Activated CD8-positive, alpha-beta memory T cell treated with anti-CD3 and anti-CD28 coated beads, Interleukin-2, amount 10 ng/mL, durations not matched to agents 7 days and 5 days (primary cell): ENCODE measurements around the gene TRIM44. TPM values are rescaled to one million over a fixed set of nuclear protein-coding genes. Genes with fewer than 3 reads are reported as not detected.

Experiments
- ATAC-seq: fragments of 150-1000 bp; cut with Tn5 transposase; one replicate; pipeline ENCODE4 v1.10.0; 2021; ENCODE audit warnings: moderate library complexity
- CTCF ChIA-PET: fragments of 350-600 bp; sonication (Branson Sonifier 250); formaldehyde crosslinking; loops from one replicate; lab custom pipeline; 2021; ENCODE audit warnings: antibody characterized with exemption; lab: Charles Lee
- DNase-seq: peaks from one replicate; pipeline ENCODE4 v3.0.0-alpha.2; 2020
- H3K27ac Mint-ChIP-seq: one replicate; pipeline ENCODE4 v1.8.0; 2021; ENCODE audit warnings: mild to moderate bottlenecking, mixed read lengths
- H3K27me3 Mint-ChIP-seq: one replicate; pipeline ENCODE4 v1.8.0; 2021; ENCODE audit warnings: mixed read lengths
- H3K36me3 Mint-ChIP-seq: one replicate; pipeline ENCODE4 v1.8.0; 2021; ENCODE audit warnings: mild to moderate bottlenecking, mixed read lengths
- H3K4me1 Mint-ChIP-seq: one replicate; pipeline ENCODE4 v1.8.0; 2021; ENCODE audit warnings: mixed read lengths
- H3K4me3 Mint-ChIP-seq: one replicate; pipeline ENCODE4 v1.8.0; 2021; ENCODE audit warnings: mild to moderate bottlenecking, moderate library complexity, mixed read lengths
- H3K9me3 Mint-ChIP-seq: one replicate; pipeline ENCODE4 v1.8.0; 2022; ENCODE audit warnings: low read depth, mixed read lengths
- total RNA-seq, 2 experiments: library from RNA; stranded (reverse); gene quantifications; one replicate each; pipeline ENCODE4 v1.2.3, GENCODE V29; 2021

TRIM44 gene
- total RNA-seq, 2 experiments from 2014 or later: 23.1 to 24.2 TPM

DNA sequence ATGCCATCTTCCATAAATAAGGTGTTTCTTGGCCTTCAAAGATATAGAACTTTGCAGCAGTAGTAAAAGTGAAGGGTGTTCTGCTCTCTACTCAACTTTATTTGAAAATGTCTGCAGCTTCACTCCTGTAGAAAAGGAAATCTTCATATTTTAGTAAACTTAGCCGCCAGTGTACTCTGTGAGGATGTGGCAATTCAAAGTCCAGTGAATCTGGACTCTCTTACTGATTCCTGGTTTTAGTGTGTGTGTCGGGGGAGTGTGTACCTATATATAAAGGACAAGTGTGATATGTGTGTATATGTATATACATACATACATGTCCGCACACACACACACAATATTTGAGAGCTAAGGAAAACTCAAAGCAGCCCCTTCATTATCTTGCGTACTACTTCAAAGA is 147.0 kb downstream of the TRIM44 start:
- H3K4me1 Mint-ChIP-seq: no peaks in the 10 kb centered on the region
- DNase-seq (no peak), ATAC-seq (no peak)
- no peaks in the 10 kb centered on the region for H3K27me3 Mint-ChIP-seq
- H3K4me3 Mint-ChIP-seq: no peak overlapping the region
- H3K9me3 Mint-ChIP-seq: no peaks in the 10 kb centered on the region
- CTCF ChIA-PET: interaction anchor here (1.1 to 1.6 kb wide), 2 partner anchors 9 to 12 kb away, joined by 3 to 4 read pairs; no protein-coding TSS in a partner anchor
- no peak overlapping the region for H3K27ac Mint-ChIP-seq
- H3K36me3 Mint-ChIP-seq: no peaks in the 10 kb centered on the region

DNA sequence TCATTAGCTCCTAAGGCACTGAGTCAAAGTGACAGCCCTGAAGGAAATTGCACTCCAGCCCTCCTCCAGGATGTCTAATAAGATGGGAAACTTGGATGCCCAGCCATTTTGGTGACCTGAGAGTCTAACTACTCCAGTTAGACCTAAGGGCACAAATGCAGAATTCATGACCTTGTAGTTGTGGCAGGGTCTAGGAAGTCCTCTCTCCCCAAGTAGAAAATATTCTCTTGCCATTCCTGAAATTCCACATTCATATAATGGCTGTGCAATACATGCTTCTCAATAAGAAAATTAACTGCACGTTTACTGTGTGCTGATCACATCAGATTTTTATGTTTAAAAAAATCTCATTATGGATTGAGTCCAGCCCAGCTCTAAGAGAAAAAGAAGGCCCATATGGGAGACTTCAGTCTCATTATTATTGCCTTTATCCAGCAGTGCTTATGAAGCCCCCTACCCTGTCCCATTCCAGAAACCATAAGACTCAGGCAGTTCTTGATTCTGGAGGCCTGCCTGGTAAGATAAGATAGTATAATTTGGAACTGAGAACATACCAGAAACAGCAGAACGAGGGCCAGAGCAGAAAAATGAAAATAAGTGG is 147.6 kb downstream of the TRIM44 start:
- ATAC-seq: no peak
- H3K27ac Mint-ChIP-seq: no peak overlapping the region
- CTCF ChIA-PET: interaction anchor here (1.1 to 1.6 kb wide), 2 partner anchors 10 to 11 kb away, joined by 3 to 4 read pairs; no protein-coding TSS in a partner anchor
- no peaks in the 10 kb centered on the region for H3K27me3 Mint-ChIP-seq
- no peak for DNase-seq
- no peaks in the 10 kb centered on the region for H3K36me3 Mint-ChIP-seq
- H3K4me1 Mint-ChIP-seq: no peaks in the 10 kb centered on the region
- no peak overlapping the region for H3K4me3 Mint-ChIP-seq
- H3K9me3 Mint-ChIP-seq: no peaks in the 10 kb centered on the region

DNA sequence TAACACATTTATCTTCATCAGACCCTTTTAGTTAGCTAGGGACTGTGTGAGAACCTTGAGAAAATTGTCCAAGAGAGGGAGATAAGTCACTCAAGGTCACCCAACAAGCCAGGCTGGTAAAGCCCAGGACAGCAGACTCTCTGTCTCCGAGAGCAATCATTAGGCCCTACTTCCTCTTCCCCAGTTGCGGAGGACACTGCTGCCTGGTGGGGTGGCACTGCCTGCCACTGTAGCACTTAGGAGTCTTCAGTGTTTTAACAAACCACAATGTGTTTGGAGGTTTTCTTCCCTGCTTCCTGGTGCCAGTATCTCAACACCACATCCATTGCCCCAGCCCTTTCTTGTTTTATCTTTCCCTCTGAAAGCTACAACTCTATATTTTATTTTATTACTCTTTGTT is 149.2 kb downstream of the TRIM44 start:
- Mint-ChIP-seq H3K27me3 (no peaks in the 10 kb centered on the region), H3K36me3 (no peaks in the 10 kb centered on the region), H3K4me1 (no peaks in the 10 kb centered on the region), H3K9me3 (no peaks in the 10 kb centered on the region), H3K4me3 (no peak overlapping the region), H3K27ac (no peak overlapping the region)
- ATAC-seq (no peak), DNase-seq (no peak)
- CTCF ChIA-PET: interaction anchor here (2.7 kb wide), 1 partner anchor 10 kb away, joined by 12 read pairs; no protein-coding TSS in a partner anchor

DNA sequence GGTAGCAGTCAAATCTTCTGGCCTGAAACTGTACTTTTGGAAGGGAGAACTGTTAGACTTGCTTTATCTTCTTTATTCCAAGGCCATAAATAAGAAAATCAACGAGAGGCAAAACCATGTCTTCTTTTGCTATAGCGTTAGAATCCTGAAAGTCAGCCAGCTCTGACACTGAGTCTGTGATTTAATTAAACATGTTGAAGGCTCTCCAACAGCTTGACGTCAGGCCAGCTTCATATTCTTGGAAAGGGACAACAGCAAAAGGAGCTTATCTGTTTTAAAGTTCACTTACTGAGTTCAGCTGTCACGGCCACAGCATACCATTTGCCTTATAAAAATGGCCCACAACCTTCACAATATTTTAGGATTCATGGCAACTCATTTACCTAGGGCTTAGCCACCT is 150.3 kb downstream of the TRIM44 start:
- Mint-ChIP-seq H3K36me3 (no peaks in the 10 kb centered on the region), H3K27ac (no peak overlapping the region), H3K27me3 (no peaks in the 10 kb centered on the region), H3K4me1 (no peaks in the 10 kb centered on the region), H3K4me3 (no peak overlapping the region), H3K9me3 (no peaks in the 10 kb centered on the region)
- DNase-seq (no peak), ATAC-seq (no peak)
- CTCF ChIA-PET: interaction anchor here (0.8 to 2.7 kb wide), 2 partner anchors 9 to 194 kb away, joined by 3 to 12 read pairs; partner anchors contain the start of gene FJX1

DNA sequence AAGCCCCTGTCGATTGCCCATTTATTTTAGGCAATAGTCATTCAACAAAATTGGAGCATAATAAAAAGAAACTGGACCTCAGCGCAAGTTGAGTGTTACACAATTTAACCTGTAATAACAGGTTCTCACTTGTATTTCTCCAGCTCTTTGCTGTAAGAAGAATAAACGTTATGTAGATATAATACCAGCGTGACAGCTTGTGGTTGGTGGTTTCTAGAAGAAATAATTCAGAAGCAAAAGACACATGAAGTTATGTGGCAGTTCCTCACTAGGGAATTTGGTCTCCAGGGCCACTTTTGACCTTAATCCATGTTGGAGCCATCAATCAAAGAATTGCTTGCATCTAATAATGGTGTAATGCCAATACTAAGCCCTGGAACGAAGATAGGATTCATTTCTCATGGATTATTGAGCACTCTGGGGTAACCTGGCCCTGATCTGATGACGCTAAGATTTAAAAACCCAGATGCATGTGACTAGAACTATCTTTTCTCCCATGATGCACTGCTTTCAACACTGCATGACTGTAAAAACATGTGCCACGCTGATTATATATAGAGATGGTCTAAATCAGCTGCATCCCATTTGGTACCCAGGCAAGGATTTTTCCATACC is 151.6 kb downstream of the TRIM44 start:
- Mint-ChIP-seq H3K9me3 (no peaks in the 10 kb centered on the region), H3K27me3 (no peaks in the 10 kb centered on the region), H3K4me3 (no peak overlapping the region), H3K27ac (no peak overlapping the region), H3K36me3 (no peaks in the 10 kb centered on the region), H3K4me1 (no peaks in the 10 kb centered on the region)
- ATAC-seq (no peak), DNase-seq (no peak)
- CTCF ChIA-PET: no interaction called here

DNA sequence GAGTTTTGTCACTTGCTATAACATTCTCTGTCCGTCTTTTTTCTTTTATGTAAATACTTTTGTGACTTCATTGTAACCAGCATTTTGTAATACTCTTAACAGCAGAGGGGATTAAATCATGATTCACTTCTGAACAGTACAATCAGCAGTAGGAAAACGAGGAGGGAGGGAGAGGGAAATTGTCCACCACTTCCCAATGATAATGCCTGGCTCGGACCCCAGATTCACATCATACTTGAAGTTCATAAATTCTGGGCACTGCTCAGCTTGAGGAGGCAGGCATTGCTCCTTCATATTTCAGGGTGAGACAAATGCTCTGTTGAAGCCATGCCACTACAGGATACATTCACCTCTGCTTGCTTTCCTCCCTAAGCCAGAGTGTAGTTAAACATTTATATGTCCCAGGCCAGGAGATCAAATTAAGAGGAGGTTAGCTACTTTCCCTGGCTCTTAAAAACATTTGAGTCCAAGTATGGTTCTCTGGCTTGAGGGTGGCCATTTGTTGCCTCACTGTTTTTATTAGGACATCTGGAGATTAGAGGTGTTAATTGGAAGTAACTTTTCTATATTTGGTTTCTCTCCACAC is 152.2 kb downstream of the TRIM44 start:
- no peaks in the 10 kb centered on the region for H3K9me3 Mint-ChIP-seq
- no peaks in the 10 kb centered on the region for H3K36me3 Mint-ChIP-seq
- ATAC-seq (no peak), DNase-seq (no peak)
- no peaks in the 10 kb centered on the region for H3K4me1 Mint-ChIP-seq
- no peaks in the 10 kb centered on the region for H3K27me3 Mint-ChIP-seq
- no peak overlapping the region for H3K27ac Mint-ChIP-seq
- H3K4me3 Mint-ChIP-seq: no peak overlapping the region
- CTCF ChIA-PET: no interaction called here

DNA sequence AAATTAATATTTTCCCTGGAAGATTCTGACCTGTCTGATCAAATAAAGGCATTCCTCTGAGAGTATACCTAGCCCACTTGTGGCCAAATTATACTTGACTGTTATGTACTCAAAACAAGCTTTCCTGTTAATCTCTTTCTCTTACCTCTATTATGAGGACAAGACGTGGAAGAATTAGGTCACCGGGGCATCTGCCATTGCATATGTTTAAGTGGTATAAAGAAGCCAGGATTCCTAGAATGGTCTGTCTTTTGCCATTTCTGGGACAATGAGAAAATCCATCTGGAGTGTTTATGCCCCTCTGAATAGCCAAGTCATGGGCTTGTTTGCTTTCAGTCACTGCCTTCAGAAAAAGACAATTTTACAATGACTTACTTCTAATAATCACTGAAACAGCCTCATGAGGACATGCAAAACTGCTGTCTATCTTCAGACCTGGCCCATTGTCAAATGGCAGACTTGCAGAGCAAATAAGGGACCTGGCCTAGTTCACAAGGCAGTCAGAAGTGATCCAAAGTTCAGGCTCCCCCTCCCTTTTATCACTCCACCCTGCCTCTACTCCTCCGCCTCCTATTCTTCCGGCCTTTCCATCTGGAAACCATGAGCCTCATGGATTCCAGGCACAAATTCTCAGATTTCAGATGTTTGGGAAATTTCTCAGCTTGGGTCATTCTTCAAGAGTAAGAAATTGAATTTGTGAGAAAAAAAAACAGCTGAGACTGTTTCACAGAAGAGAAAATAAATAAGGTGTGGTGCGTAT is 153.2 kb downstream of the TRIM44 start:
- H3K9me3 Mint-ChIP-seq: no peaks in the 10 kb centered on the region
- no peak overlapping the region for H3K4me3 Mint-ChIP-seq
- H3K27ac Mint-ChIP-seq: no peak overlapping the region
- ATAC-seq: no peak
- no peaks in the 10 kb centered on the region for H3K36me3 Mint-ChIP-seq
- H3K4me1 Mint-ChIP-seq: no peaks in the 10 kb centered on the region
- no peaks in the 10 kb centered on the region for H3K27me3 Mint-ChIP-seq
- no peak for DNase-seq
- CTCF ChIA-PET: no interaction called here

DNA sequence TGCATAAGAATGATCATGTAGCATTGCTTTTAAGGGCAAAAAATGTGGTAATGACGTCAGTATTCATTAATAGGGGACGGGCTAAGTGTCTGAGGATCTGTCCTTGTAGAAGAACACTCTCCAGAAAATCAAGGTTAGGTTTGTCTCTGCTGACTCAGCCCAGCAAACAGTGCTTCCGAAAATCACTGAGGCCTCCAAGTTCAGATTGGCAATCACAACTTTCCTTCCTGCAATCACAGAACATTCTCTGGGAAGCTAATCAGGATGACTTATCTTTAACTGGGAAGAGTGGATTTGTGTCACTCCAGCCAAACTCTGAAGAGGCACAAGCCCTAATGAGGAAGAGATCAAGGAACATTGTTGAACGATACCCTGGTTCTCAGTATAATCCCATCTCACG is 158.0 kb downstream of the TRIM44 start:
- ATAC-seq (no peak), DNase-seq (no peak)
- H3K27ac Mint-ChIP-seq: no peak overlapping the region
- no peaks in the 10 kb centered on the region for H3K36me3 Mint-ChIP-seq
- no peak overlapping the region for H3K4me3 Mint-ChIP-seq
- H3K4me1 Mint-ChIP-seq: peaks cover 4% of the 10 kb centered on the region
- H3K9me3 Mint-ChIP-seq: no peaks in the 10 kb centered on the region
- CTCF ChIA-PET: interaction anchor here (1.3 to 2.5 kb wide), 3 partner anchors 9 to 213 kb away, joined by 3 to 12 read pairs (median 8); no protein-coding TSS in a partner anchor
- H3K27me3 Mint-ChIP-seq: no peaks in the 10 kb centered on the region

DNA sequence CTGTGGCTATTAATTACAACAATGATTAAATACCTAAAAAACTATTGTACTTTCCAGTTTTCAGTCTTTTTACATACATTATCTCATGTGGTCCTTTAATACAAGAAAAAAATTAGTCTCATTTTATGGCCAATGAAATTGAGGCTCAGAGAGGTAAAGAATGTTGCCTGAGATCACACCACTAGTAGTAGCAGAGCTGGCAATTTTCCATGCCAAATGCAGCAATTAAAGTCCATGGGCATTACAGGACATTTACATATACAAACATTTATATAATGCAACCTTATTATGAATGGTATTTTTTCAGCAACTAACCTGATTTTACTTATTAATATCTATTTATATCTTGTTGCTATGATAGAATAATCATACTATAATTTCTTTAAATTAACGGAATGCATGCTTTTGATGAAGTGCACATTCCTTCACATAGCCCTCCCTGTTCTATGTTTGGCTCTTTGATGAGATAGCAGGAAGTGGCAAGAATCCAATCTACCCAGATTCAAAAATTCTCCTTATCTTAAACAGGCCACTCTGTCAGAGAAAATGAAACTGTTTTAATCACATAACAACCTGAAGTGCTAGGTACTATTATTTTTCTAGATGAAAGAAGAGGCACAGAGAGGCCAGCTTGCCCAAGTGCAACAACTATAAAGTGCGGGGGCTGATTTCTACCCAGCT is 160.4 kb downstream of the TRIM44 start:
- H3K4me3 Mint-ChIP-seq: no peak overlapping the region
- H3K4me1 Mint-ChIP-seq: peaks cover 4% of the 10 kb centered on the region
- DNase-seq (no peak), ATAC-seq (no peak)
- no peaks in the 10 kb centered on the region for H3K27me3 Mint-ChIP-seq
- no peaks in the 10 kb centered on the region for H3K9me3 Mint-ChIP-seq
- H3K27ac Mint-ChIP-seq: no peak overlapping the region
- H3K36me3 Mint-ChIP-seq: no peaks in the 10 kb centered on the region
- CTCF ChIA-PET: interaction anchor here (0.8 to 2.5 kb wide), 23 partner anchors 8 to 670 kb away, joined by 3 to 20 read pairs (median 4); no protein-coding TSS in a partner anchor

DNA sequence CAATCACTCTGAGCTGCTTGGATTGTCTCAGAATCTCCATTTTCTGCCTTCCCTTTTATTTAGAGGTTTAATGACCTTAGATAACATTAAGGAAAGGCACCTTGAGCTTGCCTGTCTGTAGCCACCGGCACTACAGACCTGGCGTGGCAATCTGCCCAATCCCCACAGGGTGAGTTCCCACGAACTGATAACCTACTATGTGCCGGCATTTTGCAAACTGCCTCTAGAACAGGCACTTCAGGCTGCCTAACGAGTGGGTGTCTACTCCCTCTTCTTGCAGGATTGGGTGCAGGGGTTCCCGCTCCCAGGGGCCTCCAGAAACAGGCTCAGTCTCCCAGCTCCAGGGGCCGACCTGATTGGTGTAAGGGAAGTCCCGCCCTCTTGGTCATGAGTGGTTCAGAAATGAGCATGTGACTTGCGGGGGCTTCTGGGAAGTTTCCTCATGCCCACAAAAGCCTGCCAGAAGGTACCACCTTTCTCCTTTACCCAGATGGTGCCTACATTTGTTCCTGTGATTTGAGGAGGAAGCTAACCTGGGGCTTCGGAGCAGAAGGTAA is 161.2 kb downstream of the TRIM44 start:
- H3K4me1 Mint-ChIP-seq: peaks cover 4% of the 10 kb centered on the region
- DNase-seq (no peak), ATAC-seq (no peak)
- H3K27ac Mint-ChIP-seq: no peak overlapping the region
- CTCF ChIA-PET: interaction anchor here (0.7 to 1.1 kb wide), 2 partner anchors 22 to 1234 kb away, joined by 3 read pairs; no protein-coding TSS in a partner anchor
- no peaks in the 10 kb centered on the region for H3K36me3 Mint-ChIP-seq
- no peaks in the 10 kb centered on the region for H3K27me3 Mint-ChIP-seq
- H3K9me3 Mint-ChIP-seq: no peaks in the 10 kb centered on the region
- no peak overlapping the region for H3K4me3 Mint-ChIP-seq

DNA sequence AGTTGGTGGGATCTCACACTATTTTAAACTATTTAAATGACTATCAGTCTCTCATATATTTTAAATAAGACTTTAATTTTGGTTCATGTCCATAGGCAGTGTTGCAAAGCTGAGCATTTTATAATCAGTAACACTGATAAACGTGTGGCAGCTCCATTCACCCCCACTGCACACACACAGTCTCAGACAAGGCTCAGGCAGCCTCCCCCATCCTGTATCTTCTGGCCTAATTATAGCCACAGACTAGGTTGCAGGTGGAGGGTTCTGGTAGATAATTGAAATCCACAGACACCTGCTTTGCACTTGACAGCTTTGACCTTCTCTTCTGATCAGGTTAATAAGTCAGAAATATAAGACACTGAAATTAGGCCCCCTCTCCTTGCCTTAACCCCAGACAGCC is 162.8 kb downstream of the TRIM44 start:
- H3K9me3 Mint-ChIP-seq: no peaks in the 10 kb centered on the region
- ATAC-seq (no peak), DNase-seq (no peak)
- H3K27me3 Mint-ChIP-seq: no peaks in the 10 kb centered on the region
- CTCF ChIA-PET: interaction anchor here (1.3 kb wide), 1 partner anchor 440 kb away, joined by 4 read pairs; no protein-coding TSS in a partner anchor
- no peaks in the 10 kb centered on the region for H3K36me3 Mint-ChIP-seq
- H3K27ac Mint-ChIP-seq: no peak overlapping the region
- H3K4me3 Mint-ChIP-seq: no peak overlapping the region
- peaks cover 4% of the 10 kb centered on the region for H3K4me1 Mint-ChIP-seq

DNA sequence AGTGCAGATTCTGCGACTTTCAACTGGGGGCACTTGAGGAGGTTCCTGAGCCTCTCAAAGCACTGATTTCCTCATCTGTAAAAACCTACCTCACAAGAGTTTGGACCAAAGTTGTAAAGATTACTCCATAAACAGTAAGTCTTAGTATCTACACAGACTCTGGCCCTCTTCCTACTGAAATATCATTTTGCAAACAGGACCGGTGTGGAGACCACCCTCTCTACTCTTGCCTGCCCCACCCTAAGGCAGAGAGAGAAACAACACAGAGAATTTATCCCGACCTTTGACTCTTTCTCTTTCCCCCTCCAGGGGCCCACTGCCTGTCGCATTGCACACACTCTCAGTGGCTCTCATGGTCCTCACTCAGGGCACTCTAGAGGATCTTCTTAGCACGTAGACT is 163.4 kb downstream of the TRIM44 start:
- H3K4me3 Mint-ChIP-seq: no peak overlapping the region
- H3K36me3 Mint-ChIP-seq: no peaks in the 10 kb centered on the region
- no peaks in the 10 kb centered on the region for H3K9me3 Mint-ChIP-seq
- ATAC-seq (no peak), DNase-seq (no peak)
- peaks cover 4% of the 10 kb centered on the region for H3K4me1 Mint-ChIP-seq
- no peaks in the 10 kb centered on the region for H3K27me3 Mint-ChIP-seq
- CTCF ChIA-PET: interaction anchor here (1.3 kb wide), 1 partner anchor 440 kb away, joined by 4 read pairs; no protein-coding TSS in a partner anchor
- H3K27ac Mint-ChIP-seq: no peak overlapping the region
